Keratinocyte (primary cell): ENCODE measurements around the gene SVOP. TPM values are rescaled to one million over a fixed set of nuclear protein-coding genes. Genes with fewer than 3 reads are reported as not detected.

ENCODE experiments used
- DNase-seq: peaks from one replicate; pipeline ENCODE4 v3.0.0-alpha.2; 2011; ENCODE audit warnings: low read depth, missing footprints, low spot score
- FAIRE-seq: peaks from 2 replicates; lab custom pipeline; 2011; peaks lifted over from hg19 to GRCh38; lab: Jason Lieb, UNC
- H2AFZ ChIP-seq: 2 replicates; pipeline ENCODE4 v1.6.0; 2012; ENCODE audit warnings: low read length, control low read depth, inconsistent platforms; ENCODE audit not compliant: control insufficient read depth
- H3K27ac ChIP-seq: 2 replicates; pipeline ENCODE4 v1.5.1; 2011; ENCODE audit warnings: low read length; ENCODE audit not compliant: control insufficient read depth, insufficient read depth
- H3K27me3 ChIP-seq: 3 replicates; pipeline ENCODE4 v1.6.0; 2011; ENCODE audit warnings: low read length; ENCODE audit not compliant: control insufficient read depth, insufficient read depth; ENCODE audit errors: extremely low read depth
- H3K36me3 ChIP-seq, 2 experiments: 2 replicates in 1 of 2; 3 replicates in 1 of 2; pipeline ENCODE4 v1.5.1; 2011; ENCODE audit warnings: low read length in 2 of 2, mild to moderate bottlenecking in 1 of 2; ENCODE audit not compliant: control insufficient read depth in 2 of 2, insufficient read depth in 2 of 2; ENCODE audit errors: extremely low read depth in 1 of 2
- H3K4me1 ChIP-seq: 3 replicates; pipeline ENCODE4 v1.5.1; 2011; ENCODE audit warnings: low read length; ENCODE audit not compliant: control insufficient read depth, insufficient read depth; ENCODE audit errors: extremely low read depth
- H3K4me2 ChIP-seq: 3 replicates; pipeline ENCODE4 v1.6.0; 2011; ENCODE audit warnings: low read depth, low read length; ENCODE audit not compliant: control insufficient read depth, insufficient read depth; ENCODE audit errors: extremely low read depth
- H3K4me3 ChIP-seq, 3 experiments: fragments of 200-600 bp in 1 of 3; sonication (generic) in 1 of 3; 2 replicates in 2 of 3; 3 replicates in 1 of 3; pipeline ENCODE4 v1.5.1; 2011 to 2016; ENCODE audit warnings: low read length in 3 of 3, mild to moderate bottlenecking in 3 of 3, control low read depth in 2 of 3, inconsistent platforms in 1 of 3, low read depth in 1 of 3, mixed read lengths in 1 of 3, mixed run types in 1 of 3, moderate library complexity in 1 of 3; ENCODE audit not compliant: control insufficient read depth in 2 of 3, insufficient read depth in 2 of 3; ENCODE audit errors: extremely low read depth in 1 of 3
- H3K79me2 ChIP-seq: 2 replicates; pipeline ENCODE4 v1.6.0; 2012; ENCODE audit warnings: low read length; ENCODE audit not compliant: control insufficient read depth, insufficient read depth
- H3K9ac ChIP-seq: 3 replicates; pipeline ENCODE4 v1.6.0; 2011; ENCODE audit warnings: low read length; ENCODE audit not compliant: control insufficient read depth, insufficient read depth; ENCODE audit errors: extremely low read depth
- H3K9me1 ChIP-seq: 3 replicates; pipeline ENCODE4 v1.6.0; 2011; ENCODE audit warnings: low read length; ENCODE audit not compliant: control insufficient read depth, insufficient read depth; ENCODE audit errors: extremely low read depth
- H3K9me3 ChIP-seq: 2 replicates; pipeline ENCODE4 v1.5.1; 2012; ENCODE audit warnings: low read depth, low read length; ENCODE audit not compliant: control insufficient read depth
- H4K20me1 ChIP-seq: 3 replicates; pipeline ENCODE4 v1.6.0; 2011; ENCODE audit warnings: low read length; ENCODE audit not compliant: control insufficient read depth, insufficient read depth; ENCODE audit errors: extremely low read depth
- EZH2 ChIP-seq: IDR thresholded peaks from one replicate; pipeline ENCODE4 v1.6.1; 2012; ENCODE audit warnings: inconsistent platforms, mild to moderate bottlenecking, low read length, moderate library complexity
- dilution Hi-C: fragments of 300-500 bp; cut with MboI; formaldehyde crosslinking; loops from one replicate; pipeline ENCODE4 v1.7.0; 2020; ENCODE audit warnings: low sequenced_read_pairs; ENCODE audit not compliant: extremely low pct_ligation_motif_present
- polyA plus RNA-seq, 5 experiments: library from polyadenylated mRNA; depleted of rRNA in 3 of 5; stranded (reverse) in 3 of 5; stranded (forward) in 1 of 5; unstranded in 1 of 5; fragments of >200 nt; gene quantifications; 1 replicate in 1 of 5; 2 replicates in 3 of 5; 3 replicates in 1 of 5; pipeline versions ENCODE4 v1.2.1 to v1.2.3, GENCODE V29; 2011 to 2012; ENCODE audit warnings: missing spikeins in 2 of 5, low read depth in 1 of 5, low replicate concordance in 1 of 5
- TF ChIP-seq, protein P1 (sequence below), 3 experiments: IDR thresholded peaks in 1 of 3; conservative IDR thresholded peaks in 1 of 3; optimal IDR thresholded peaks in 1 of 3; 2 replicates in 2 of 3; 3 replicates in 1 of 3; pipeline versions ENCODE3 to v1.5.1; 2011; ENCODE audit warnings: low read length in 3 of 3, mild to moderate bottlenecking in 3 of 3, moderate library complexity in 2 of 3, control low read depth in 1 of 3, inconsistent platforms in 1 of 3; ENCODE audit not compliant: insufficient read depth in 2 of 3; ENCODE audit errors: extremely low read depth in 1 of 3

Gene SVOP
- polyA plus RNA-seq, 1 donor (not counting 4 experiments of a cell fraction or from before 2014, with no cell fraction given) = not detected

DNA sequence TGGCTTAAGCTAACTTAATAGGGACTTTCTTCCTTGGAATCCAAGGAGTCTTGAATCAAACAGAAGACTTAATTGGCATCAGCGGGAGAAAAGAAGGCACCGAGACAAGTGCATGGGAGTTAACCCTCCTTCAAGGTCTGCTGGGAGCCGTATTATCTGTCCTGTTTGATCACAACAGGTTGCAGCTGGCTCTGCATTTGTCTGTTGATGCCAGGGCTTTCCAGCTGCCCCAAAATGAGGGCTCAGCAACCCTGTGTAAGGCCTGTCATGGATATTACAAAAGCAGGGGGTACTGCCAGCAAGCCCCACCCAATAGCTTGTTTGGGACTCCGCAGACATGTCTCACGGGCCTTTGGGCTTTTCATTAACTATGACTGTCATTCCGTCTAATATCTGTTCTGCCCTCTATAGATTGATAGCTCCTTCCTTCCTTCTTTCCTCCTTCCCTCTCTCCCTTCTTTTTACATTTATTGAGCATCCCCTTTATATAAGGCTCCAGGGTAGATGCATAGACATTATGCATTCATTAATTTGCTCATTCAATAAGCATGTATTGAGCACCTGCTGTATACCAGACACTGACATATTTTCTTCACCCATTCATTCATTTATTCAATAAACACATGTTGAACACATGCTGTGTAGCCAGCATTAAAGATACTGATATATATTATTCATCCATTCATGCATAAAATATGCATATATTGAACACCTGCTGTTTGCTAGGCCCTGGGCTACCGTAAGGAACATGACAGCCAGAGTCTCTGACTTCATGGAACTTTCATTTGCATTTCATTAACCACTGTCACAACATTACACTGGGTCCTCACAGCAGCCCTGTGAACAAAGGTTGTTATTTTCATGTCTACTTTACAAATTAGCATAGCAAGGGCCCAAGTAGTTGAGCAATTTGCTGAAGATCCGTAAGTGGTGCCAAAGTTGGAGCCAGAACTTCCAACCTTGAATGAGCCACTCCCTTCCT lies 56.2 kb downstream of the SVOP start:
- Histone ChIP-seq H3K4me3 (no peak overlapping the region), H3K4me1 (no peaks in the 10 kb centered on the region), H3K9ac (no peak overlapping the region), H3K27me3 (no peaks in the 10 kb centered on the region), H4K20me1 (no peaks in the 10 kb centered on the region), H2AFZ (no peak overlapping the region), H3K9me3 (no peaks in the 10 kb centered on the region), H3K36me3 (no peaks in the 10 kb centered on the region), H3K4me2 (no peak overlapping the region), H3K27ac (no peak overlapping the region), H3K79me2 (no peaks in the 10 kb centered on the region), H3K9me1 (no peaks in the 10 kb centered on the region)
- TF ChIP-seq EZH2 = no peak
- TF ChIP-seq, protein P1, sequence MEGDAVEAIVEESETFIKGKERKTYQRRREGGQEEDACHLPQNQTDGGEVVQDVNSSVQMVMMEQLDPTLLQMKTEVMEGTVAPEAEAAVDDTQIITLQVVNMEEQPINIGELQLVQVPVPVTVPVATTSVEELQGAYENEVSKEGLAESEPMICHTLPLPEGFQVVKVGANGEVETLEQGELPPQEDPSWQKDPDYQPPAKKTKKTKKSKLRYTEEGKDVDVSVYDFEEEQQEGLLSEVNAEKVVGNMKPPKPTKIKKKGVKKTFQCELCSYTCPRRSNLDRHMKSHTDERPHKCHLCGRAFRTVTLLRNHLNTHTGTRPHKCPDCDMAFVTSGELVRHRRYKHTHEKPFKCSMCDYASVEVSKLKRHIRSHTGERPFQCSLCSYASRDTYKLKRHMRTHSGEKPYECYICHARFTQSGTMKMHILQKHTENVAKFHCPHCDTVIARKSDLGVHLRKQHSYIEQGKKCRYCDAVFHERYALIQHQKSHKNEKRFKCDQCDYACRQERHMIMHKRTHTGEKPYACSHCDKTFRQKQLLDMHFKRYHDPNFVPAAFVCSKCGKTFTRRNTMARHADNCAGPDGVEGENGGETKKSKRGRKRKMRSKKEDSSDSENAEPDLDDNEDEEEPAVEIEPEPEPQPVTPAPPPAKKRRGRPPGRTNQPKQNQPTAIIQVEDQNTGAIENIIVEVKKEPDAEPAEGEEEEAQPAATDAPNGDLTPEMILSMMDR (optimal IDR thresholded peaks at IDR 0.05 in 1 of 3, IDR thresholded peaks at IDR 0.05 in 1 of 3, conservative IDR thresholded peaks at IDR 0.05 in 1 of 3; ENCODE audit: extremely low read depth in 1 of 3, insufficient read depth in 2 of 3, low read length in 3 of 3) = no peak
- dilution Hi-C loops = no loop called here
- FAIRE-seq (no peak), DNase-seq (no peak)

DNA sequence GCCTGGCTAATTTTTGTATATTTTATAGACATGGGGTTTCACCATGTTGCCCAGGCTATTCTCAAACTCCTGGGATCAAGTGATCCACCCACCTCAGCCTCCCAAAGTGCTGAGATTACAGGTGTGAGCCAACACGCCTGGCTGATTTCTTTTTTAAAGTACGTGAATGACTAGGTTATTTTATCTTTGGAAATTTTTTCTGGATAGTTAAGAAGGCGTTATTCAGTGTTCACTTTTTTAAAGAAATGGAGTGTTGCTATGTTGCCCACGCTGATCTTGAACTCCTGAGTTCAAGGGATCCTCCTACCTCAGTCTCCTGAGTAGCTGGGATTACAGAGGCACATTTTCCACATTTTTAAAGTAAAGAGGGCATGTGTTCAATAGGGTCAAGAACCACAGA lies 58.6 kb downstream of the SVOP start:
- Histone ChIP-seq H3K4me3 (no peak overlapping the region), H3K4me2 (no peak overlapping the region), H3K27ac (no peak overlapping the region), H3K9me3 (no peaks in the 10 kb centered on the region), H3K9ac (no peak overlapping the region), H3K4me1 (no peaks in the 10 kb centered on the region), H2AFZ (no peak overlapping the region), H4K20me1 (no peaks in the 10 kb centered on the region), H3K79me2 (no peaks in the 10 kb centered on the region), H3K9me1 (no peaks in the 10 kb centered on the region), H3K27me3 (no peaks in the 10 kb centered on the region), H3K36me3 (no peaks in the 10 kb centered on the region)
- dilution Hi-C loops = no loop called here
- FAIRE-seq (no peak), DNase-seq (no peak)
- TF ChIP-seq, protein P1 (optimal IDR thresholded peaks at IDR 0.05 in 1 of 3, IDR thresholded peaks at IDR 0.05 in 1 of 3, conservative IDR thresholded peaks at IDR 0.05 in 1 of 3; ENCODE audit: extremely low read depth in 1 of 3, insufficient read depth in 2 of 3, low read length in 3 of 3) = no peak
- TF ChIP-seq EZH2 = no peak
